Heart left ventricle (tissue), 13 donors: ENCODE measurements around the gene KPTN.

Source experiments
- POLR2A ChIP-seq, 2 donors: fragments of 450-650 bp; IDR thresholded peaks; one replicate each; pipeline ENCODE4 v1.6.1; 2017; ENCODE audit warnings: antibody characterized with exemption in 2 of 2, mild to moderate bottlenecking in 2 of 2, moderate library complexity in 2 of 2
- TF ChIP-seq, protein P1 (sequence below), 12 donors: fragments of 200-600 bp; sonication (generic) in 4 of 12; IDR thresholded peaks; one replicate each; pipeline versions ENCODE4 v1.5.0 to v1.8.0; 2018 to 2022; ENCODE audit warnings: antibody characterized with exemption in 12 of 12, mild to moderate bottlenecking in 5 of 12
- donor health status: ischemic (EF 13 %, LVEDD 7.1; RV severe dilation, severe dysfunction).
- donor health status: DM: no; HTN: yes; CAD: no.
- donor health status: DM: no; HTN: no; CAD: no.
- donor health status: ischemic (EF 25% LVEDD 6.9; RV normal size, moderate dysfunction).
- donor health status: ischemic (EF 25% LVEDD 5.7; RV mildly dilated, moderate dysfunction).
- donor health status: ischemic (EF 35%, LVEDD 5.7; RV mildly dilated, moderate dysfunction).
- donor health status: nonischemic (EF 11% LVEDD 7.7; RV severe dilation, severe dysfunction).
- donor health status: DM: yes; HTN: yes; CAD: no.
- donor health status: PGD.
- donor health status: ischemic (EF 29% LVEDD 5.4; RV normal size, mild dysfunction).
- donor health status: nonischemic (EF 23%, LVEDD 6.1; RV moderate dilation, normal function).

- TF ChIP-seq, protein P1, sequence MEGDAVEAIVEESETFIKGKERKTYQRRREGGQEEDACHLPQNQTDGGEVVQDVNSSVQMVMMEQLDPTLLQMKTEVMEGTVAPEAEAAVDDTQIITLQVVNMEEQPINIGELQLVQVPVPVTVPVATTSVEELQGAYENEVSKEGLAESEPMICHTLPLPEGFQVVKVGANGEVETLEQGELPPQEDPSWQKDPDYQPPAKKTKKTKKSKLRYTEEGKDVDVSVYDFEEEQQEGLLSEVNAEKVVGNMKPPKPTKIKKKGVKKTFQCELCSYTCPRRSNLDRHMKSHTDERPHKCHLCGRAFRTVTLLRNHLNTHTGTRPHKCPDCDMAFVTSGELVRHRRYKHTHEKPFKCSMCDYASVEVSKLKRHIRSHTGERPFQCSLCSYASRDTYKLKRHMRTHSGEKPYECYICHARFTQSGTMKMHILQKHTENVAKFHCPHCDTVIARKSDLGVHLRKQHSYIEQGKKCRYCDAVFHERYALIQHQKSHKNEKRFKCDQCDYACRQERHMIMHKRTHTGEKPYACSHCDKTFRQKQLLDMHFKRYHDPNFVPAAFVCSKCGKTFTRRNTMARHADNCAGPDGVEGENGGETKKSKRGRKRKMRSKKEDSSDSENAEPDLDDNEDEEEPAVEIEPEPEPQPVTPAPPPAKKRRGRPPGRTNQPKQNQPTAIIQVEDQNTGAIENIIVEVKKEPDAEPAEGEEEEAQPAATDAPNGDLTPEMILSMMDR (IDR thresholded peaks at IDR 0.05): no peak
- TF ChIP-seq POLR2A (IDR thresholded peaks at IDR 0.05): no peak
Observed at GRCh38 chr19:47471733-47472457, 12.1 kb downstream of the KPTN start, which contains the start of gene SLC8A2.
